ENCODE data around the gene GOLGA5. TPM values are rescaled to one million over a fixed set of nuclear protein-coding genes. Genes with fewer than 3 reads are reported as not detected.

The GOLGA5 gene
- total RNA-seq, 1 experiment from 2014 or later = 25.4 TPM

DNA sequence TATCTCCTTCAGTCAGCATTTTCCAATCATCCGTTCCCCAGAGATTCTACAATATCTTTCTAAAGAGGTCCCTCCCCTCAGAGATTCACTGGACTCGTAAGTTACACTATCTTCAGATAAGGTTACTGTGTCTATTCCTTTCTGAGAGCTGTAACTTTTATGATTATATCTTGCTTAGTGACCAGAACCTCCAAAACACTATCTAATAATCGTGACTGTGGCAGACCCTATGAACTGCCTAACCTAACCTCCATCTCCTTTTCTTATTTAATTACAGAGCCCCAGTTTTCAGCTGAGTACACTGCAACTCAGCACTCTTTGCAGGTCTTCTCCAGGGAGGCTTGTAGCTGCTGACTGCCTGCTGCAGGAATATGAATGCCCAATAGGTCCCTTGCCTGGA is 90.3 kb downstream of the GOLGA5 start:
- no CpG with 5 or more reads among the region's 3 CpGs for WGBS (ENCODE audit: extremely low coverage, insufficient read length, low lambda C conversion rate)

More for the DNA sequence above, 90.3 kb downstream of the GOLGA5 start:
- Histone ChIP-seq H4K5ac (ENCODE audit: insufficient read length, low read depth, low read length) (no peak overlapping the region), H3K27ac (ENCODE audit: insufficient read length, low read depth, low read length) (no peak overlapping the region), H3K79me1 (ENCODE audit: insufficient read depth, low read depth, low read length, poor library complexity, severe bottlenecking) (no peaks in the 10 kb centered on the region), H2BK15ac (ENCODE audit: low read depth, low read length) (no peak overlapping the region), H3K9me3 (ENCODE audit: control insufficient read depth, low read depth, low read length) (no peaks in the 10 kb centered on the region), H3K4ac (ENCODE audit: low read depth, low read length) (no peak overlapping the region), H4K91ac (ENCODE audit: insufficient read length, low read depth, low read length) (no peak overlapping the region), H2AK5ac (ENCODE audit: insufficient read length, low read length) (no peak overlapping the region), H4K8ac (replicated peaks; ENCODE audit: insufficient read length, low read depth, low read length) (no peak overlapping the region), H2AFZ (ENCODE audit: low read length) (no peak overlapping the region), H3K79me2 (ENCODE audit: insufficient read depth, low read length) (no peaks in the 10 kb centered on the region), H2BK20ac (ENCODE audit: low read depth, low read length, poor library complexity, severe bottlenecking) (no peak overlapping the region), H4K20me1 (ENCODE audit: control insufficient read depth, insufficient read depth, insufficient read length) (no peaks in the 10 kb centered on the region), H3K18ac (ENCODE audit: insufficient read length, low read depth, low read length) (no peak overlapping the region), H2BK5ac (ENCODE audit: insufficient read length, low read length) (no peak overlapping the region), H2BK12ac (ENCODE audit: insufficient read length, low read depth, low read length) (no peak overlapping the region), H3T11ph (ENCODE audit: low read length) (no peak overlapping the region), H3K23me2 (ENCODE audit: insufficient read length, low read depth, low read length, poor library complexity, severe bottlenecking) (no peaks in the 10 kb centered on the region), H2BK120ac (ENCODE audit: low read depth, low read length, poor library complexity, severe bottlenecking) (no peak overlapping the region), H3K56ac (ENCODE audit: insufficient read length, low read depth, low read length) (no peak overlapping the region), H3K14ac (ENCODE audit: insufficient read depth, low read length) (no peak overlapping the region), H3K4me2 (ENCODE audit: insufficient read depth, insufficient read length, low read length) (no peak overlapping the region), H3K23ac (ENCODE audit: insufficient read length, low read depth, low read length) (no peak overlapping the region), H3K27me3 (ENCODE audit: insufficient read depth, low read length) (no peaks in the 10 kb centered on the region), H3K9ac (ENCODE audit: extremely low read depth, insufficient read length, low read length) (no peak overlapping the region), H3K4me1 (ENCODE audit: insufficient read depth, low read length) (no peaks in the 10 kb centered on the region)
- H3K9me3 Mint-ChIP-seq = peaks cover 0 to 3% of the 10 kb centered on the region in 2 experiments; a peak in 4 of 5 replicates
- DNase-seq = no peak
- TF ChIP-seq, protein P1, sequence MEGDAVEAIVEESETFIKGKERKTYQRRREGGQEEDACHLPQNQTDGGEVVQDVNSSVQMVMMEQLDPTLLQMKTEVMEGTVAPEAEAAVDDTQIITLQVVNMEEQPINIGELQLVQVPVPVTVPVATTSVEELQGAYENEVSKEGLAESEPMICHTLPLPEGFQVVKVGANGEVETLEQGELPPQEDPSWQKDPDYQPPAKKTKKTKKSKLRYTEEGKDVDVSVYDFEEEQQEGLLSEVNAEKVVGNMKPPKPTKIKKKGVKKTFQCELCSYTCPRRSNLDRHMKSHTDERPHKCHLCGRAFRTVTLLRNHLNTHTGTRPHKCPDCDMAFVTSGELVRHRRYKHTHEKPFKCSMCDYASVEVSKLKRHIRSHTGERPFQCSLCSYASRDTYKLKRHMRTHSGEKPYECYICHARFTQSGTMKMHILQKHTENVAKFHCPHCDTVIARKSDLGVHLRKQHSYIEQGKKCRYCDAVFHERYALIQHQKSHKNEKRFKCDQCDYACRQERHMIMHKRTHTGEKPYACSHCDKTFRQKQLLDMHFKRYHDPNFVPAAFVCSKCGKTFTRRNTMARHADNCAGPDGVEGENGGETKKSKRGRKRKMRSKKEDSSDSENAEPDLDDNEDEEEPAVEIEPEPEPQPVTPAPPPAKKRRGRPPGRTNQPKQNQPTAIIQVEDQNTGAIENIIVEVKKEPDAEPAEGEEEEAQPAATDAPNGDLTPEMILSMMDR (conservative IDR thresholded peaks at IDR 0.05) = no peak
- H3K27me3 Mint-ChIP-seq (ENCODE audit: low read depth) = peaks cover 29% of the 10 kb centered on the region
- H3K36me3 Mint-ChIP-seq (ENCODE audit: insufficient read depth in 1 of 3, low read depth in 3 of 3) = no peaks in the 10 kb centered on the region
- H3K4me1 Mint-ChIP-seq = peaks cover 4 to 10% of the 10 kb centered on the region in 2 experiments
- H3K4me3 Mint-ChIP-seq = no peak overlapping the region
- H3K27ac Mint-ChIP-seq = no peak overlapping the region

Data from H9 (cell line).